ENCODE results near the gene CCDC150.

The CCDC150 gene

DNA sequence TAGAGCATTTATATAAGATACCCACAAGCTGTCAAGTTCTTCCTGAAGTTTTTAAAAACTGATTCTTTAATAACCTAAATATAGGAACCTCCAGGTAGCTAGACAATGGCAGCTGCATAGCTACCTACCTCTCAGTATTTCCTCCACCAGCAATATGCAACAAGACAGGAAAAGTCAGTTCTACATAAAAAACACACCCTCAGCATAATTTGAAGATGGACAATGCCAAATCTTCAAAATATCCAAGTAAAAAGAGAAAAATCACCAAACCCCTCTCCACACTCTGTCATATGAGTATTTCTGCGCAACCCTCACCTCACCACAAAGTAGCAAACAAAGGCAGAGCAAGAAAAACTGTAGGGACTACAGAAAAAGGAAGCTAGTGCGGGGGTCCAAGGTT lies 108.6 kb downstream of the CCDC150 start:
- no peak overlapping the region for H3K4me3 ChIP-seq (ENCODE audit: control insufficient read depth, low read depth, low read length)
- TF ChIP-seq, protein P1, sequence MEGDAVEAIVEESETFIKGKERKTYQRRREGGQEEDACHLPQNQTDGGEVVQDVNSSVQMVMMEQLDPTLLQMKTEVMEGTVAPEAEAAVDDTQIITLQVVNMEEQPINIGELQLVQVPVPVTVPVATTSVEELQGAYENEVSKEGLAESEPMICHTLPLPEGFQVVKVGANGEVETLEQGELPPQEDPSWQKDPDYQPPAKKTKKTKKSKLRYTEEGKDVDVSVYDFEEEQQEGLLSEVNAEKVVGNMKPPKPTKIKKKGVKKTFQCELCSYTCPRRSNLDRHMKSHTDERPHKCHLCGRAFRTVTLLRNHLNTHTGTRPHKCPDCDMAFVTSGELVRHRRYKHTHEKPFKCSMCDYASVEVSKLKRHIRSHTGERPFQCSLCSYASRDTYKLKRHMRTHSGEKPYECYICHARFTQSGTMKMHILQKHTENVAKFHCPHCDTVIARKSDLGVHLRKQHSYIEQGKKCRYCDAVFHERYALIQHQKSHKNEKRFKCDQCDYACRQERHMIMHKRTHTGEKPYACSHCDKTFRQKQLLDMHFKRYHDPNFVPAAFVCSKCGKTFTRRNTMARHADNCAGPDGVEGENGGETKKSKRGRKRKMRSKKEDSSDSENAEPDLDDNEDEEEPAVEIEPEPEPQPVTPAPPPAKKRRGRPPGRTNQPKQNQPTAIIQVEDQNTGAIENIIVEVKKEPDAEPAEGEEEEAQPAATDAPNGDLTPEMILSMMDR (IDR thresholded peaks at IDR 0.05; ENCODE audit: control insufficient read depth, insufficient read depth, low read depth, low read length, missing control alignments), result no peak
- no peak for DNase-seq (ENCODE audit: low read depth)

DNA sequence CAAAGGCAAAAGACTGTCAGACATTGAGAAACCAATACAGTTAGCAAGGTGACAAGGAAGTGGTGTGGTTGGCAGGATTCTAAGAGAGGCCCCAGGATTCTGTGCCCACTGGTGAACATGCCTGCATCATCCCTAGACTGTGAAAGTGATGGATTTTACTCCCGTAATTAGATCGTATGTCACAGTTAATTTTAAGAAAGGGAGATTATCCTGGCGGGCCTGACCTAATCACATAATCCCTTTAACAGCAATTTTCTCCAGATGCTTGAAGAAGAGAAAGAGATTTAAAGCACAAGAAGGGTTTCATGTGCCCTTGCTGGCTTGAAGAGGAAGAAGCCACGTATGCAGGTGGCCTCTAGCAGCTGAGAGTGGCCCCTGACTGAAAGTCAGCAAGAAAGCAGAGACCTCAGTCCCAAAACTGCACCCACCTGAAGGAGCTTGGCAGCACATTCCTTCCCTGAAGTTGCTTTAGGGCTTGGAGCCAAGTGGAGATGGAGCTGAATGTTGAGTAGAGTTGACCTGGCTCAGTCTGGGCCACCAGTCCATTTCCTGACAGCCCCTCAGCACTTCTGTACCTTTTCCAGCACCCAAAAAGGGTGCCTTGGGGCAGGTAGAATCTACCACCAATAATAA lies 110.9 kb downstream of the CCDC150 start:
- DNase-seq (ENCODE audit: low read depth), result no peak
- TF ChIP-seq, protein P1 (IDR thresholded peaks at IDR 0.05; ENCODE audit: control insufficient read depth, insufficient read depth, low read depth, low read length, missing control alignments), result no peak

DNA sequence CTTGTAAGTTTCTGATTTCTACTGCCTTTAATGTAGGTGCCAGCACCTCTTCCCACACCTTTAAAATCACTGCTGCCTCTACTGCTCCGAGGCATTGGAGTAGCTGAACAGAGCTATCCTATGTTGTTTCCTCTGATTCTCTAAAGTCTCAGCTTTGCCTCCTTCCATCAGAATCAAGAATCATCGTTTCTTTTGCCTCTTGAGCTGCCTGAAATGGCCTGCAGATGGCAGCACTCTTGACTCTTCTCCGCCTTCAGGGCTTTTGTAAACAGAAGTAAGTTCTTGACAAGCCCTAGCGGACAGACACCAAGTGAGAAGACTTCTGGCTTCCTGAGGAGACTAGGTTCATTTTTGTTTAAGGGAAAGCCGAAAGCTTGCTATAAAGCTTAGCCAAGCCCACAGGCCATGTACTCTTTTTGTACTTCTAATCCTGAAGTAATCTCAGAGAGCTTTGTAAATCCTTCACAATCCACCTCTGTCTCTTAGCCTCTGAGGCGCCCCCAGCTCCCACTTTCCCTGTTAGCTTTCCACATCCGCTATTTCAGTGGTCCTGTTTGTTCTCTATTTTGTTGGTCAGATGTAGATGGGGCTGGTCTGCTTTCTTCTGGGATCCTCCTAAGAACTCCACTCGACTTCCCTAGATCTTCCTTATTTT lies 111.6 kb downstream of the CCDC150 start:
- DNase-seq (ENCODE audit: low read depth), result peak; percentile 28
- no peak overlapping the region for H3K4me3 ChIP-seq (ENCODE audit: control insufficient read depth, low read depth, low read length)
- TF ChIP-seq, protein P1 (IDR thresholded peaks at IDR 0.05; ENCODE audit: control insufficient read depth, insufficient read depth, low read depth, low read length, missing control alignments), result peak; percentile 89

More for the DNA sequence above, 110.9 kb downstream of the CCDC150 start:
- H3K4me3 ChIP-seq (ENCODE audit: control insufficient read depth, low read depth, low read length), result no peak overlapping the region

DNA sequence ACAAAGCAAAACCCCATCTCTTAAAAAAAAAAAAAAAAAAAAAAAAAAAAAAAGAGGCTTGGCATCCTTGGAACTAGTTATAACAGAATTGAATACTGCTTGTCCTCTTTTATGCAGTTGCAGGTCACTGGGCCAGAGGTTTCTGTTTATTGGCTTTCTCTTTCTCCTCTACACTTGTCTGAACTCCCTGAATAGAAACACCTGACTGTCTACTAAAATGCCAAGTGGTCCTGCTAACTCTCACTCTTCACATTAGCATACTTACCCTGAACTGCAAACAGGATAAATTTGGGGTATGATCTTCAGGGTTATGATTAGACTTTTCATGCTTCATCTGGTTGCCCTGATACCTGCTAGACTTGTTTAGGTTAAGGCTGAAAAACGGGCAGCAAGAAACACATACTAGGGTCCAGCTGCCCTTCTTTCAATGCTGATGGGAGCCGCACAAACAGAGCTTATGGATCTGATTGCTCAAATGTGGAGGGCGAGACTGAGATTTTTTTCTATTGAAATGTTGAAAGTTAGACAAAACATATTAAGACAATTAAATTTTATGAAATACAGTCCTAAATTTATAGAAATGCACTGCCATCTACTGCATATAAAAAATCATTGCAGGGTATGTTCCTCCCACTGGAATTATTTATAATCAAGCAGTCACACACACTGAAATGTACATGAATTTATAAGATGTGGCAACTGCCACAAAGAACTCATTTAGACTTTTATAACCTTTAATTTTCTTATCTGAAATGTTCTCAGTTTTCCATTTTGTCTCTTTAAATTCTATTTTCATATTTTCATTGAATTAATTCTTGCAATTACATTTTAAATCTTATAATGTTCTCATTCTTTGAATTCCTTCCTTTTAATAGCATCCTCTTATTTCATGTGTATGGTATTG lies 119.2 kb downstream of the CCDC150 start:
- no peak overlapping the region for H3K4me3 ChIP-seq (ENCODE audit: control insufficient read depth, low read depth, low read length)
- TF ChIP-seq, protein P1 (IDR thresholded peaks at IDR 0.05; ENCODE audit: control insufficient read depth, insufficient read depth, low read depth, low read length, missing control alignments), result peak; percentile 31
- DNase-seq (ENCODE audit: low read depth), result peak; percentile 23

DNA sequence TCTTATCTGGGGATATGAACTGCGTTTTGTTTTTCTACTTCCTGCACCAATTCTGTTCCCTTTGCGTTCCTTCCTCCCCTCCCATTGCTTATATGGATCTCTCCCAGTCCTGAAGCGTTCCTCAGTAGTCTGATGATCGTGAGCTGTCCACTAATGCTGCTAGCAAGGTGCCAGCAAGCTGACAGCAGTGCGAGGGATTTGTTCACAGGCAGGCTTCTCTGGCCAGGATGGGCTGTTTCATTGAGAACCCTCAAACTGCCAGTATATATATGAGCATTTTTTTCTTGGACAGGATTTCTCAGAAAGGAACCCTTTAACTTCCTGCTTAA lies 119.8 kb downstream of the CCDC150 start:
- H3K4me3 ChIP-seq (ENCODE audit: control insufficient read depth, low read depth, low read length), result no peak overlapping the region
- no peak for DNase-seq (ENCODE audit: low read depth)
- TF ChIP-seq, protein P1 (IDR thresholded peaks at IDR 0.05; ENCODE audit: control insufficient read depth, insufficient read depth, low read depth, low read length, missing control alignments), result no peak

DNA sequence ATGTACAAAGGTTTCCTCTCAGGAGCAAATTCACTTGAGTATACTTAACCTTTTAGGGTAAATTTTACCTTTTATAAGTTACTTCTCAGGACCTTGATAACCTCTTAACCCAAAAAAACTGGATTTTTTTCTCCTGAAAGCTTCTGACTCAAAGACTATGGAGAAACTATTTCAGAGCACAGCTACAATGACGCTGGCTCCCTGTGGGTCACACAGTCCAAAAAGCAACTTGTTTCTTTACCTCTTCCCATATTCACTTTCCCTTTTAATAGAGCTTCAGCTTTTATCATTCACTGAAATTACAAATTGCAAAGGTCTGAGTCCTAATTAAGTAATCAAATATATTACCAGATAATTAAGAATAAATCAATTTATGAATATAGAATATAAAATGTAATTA lies 127.6 kb downstream of the CCDC150 start:
- no peak overlapping the region for H3K4me3 ChIP-seq (ENCODE audit: control insufficient read depth, low read depth, low read length)
- TF ChIP-seq, protein P1 (IDR thresholded peaks at IDR 0.05; ENCODE audit: control insufficient read depth, insufficient read depth, low read depth, low read length, missing control alignments), result no peak
- DNase-seq (ENCODE audit: low read depth), result no peak
